ENCODE data around the gene KISS1.

KISS1 gene

DNA sequence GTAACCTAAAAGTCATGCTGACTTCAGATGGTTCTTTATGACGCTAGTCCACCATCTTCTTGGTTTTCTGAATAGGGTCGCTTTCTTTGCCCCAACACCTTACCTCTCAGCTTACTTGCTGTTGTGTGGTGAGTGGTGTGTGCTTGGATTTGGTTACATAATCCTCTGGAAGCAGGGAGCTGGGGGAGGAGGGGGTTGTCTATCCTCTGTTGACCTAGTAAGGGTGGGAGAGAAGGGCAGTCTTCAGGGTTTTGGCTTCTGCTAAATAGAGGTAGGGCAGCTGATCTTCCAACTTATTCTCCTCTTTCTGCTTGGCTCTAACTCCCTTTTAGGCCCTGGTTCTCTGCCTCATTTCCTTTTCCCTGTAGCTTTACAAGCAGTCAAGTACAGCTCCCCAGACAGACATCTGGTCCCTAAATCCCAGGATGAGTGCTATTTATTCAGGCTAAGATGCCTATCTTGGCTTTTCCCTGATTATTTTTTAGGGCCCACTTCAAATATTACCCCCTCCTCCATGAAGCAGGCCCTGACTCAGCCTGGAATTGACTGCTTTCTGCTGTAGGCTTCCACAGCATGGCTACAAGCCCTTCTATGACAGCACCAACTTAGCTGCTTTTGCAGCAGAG lies 23.8 kb downstream of the KISS1 start:
- Mint-ChIP-seq H3K9me3 (peaks cover 39% of the 10 kb centered on the region), H3K36me3 (ENCODE audit: low read depth) (no peaks in the 10 kb centered on the region), H3K27me3 (ENCODE audit: low read depth, poor library complexity) (peaks cover 40% of the 10 kb centered on the region), H3K4me1 (peaks cover 13% of the 10 kb centered on the region), H3K27ac (no peak overlapping the region), H3K4me3 (no peak overlapping the region)
- TF ChIP-seq, protein P1, sequence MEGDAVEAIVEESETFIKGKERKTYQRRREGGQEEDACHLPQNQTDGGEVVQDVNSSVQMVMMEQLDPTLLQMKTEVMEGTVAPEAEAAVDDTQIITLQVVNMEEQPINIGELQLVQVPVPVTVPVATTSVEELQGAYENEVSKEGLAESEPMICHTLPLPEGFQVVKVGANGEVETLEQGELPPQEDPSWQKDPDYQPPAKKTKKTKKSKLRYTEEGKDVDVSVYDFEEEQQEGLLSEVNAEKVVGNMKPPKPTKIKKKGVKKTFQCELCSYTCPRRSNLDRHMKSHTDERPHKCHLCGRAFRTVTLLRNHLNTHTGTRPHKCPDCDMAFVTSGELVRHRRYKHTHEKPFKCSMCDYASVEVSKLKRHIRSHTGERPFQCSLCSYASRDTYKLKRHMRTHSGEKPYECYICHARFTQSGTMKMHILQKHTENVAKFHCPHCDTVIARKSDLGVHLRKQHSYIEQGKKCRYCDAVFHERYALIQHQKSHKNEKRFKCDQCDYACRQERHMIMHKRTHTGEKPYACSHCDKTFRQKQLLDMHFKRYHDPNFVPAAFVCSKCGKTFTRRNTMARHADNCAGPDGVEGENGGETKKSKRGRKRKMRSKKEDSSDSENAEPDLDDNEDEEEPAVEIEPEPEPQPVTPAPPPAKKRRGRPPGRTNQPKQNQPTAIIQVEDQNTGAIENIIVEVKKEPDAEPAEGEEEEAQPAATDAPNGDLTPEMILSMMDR (IDR thresholded peaks at IDR 0.05) = no peak
- no peak for DNase-seq

DNA sequence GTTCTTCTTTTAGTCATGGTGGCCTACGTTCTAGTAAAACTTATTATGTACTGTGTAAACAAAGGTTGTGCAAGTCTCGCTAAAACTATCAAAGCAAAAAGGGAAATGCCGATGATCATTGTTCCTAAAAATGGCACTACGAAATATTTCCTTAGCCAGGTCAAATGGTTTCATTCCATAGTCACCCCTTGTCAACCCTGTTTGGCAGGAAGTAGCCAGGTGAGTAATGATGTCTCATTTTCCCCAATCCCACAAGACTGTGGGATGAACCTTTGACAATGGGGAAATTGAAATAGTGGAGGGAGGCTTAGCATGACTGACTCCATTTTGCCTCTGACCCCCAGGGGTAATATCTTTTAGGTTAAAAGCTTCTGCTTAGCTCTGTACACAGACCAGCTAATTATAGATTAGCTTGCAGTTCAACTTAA lies 24.5 kb downstream of the KISS1 start:
- H3K4me1 Mint-ChIP-seq = peaks cover 13% of the 10 kb centered on the region
- no peak overlapping the region for H3K27ac Mint-ChIP-seq
- DNase-seq = no peak
- TF ChIP-seq, protein P1 (IDR thresholded peaks at IDR 0.05) = no peak
- no peaks in the 10 kb centered on the region for H3K36me3 Mint-ChIP-seq (ENCODE audit: low read depth)
- no peak overlapping the region for H3K4me3 Mint-ChIP-seq
- peaks cover 43% of the 10 kb centered on the region for H3K27me3 Mint-ChIP-seq (ENCODE audit: low read depth, poor library complexity)
- peaks cover 39% of the 10 kb centered on the region for H3K9me3 Mint-ChIP-seq

DNA sequence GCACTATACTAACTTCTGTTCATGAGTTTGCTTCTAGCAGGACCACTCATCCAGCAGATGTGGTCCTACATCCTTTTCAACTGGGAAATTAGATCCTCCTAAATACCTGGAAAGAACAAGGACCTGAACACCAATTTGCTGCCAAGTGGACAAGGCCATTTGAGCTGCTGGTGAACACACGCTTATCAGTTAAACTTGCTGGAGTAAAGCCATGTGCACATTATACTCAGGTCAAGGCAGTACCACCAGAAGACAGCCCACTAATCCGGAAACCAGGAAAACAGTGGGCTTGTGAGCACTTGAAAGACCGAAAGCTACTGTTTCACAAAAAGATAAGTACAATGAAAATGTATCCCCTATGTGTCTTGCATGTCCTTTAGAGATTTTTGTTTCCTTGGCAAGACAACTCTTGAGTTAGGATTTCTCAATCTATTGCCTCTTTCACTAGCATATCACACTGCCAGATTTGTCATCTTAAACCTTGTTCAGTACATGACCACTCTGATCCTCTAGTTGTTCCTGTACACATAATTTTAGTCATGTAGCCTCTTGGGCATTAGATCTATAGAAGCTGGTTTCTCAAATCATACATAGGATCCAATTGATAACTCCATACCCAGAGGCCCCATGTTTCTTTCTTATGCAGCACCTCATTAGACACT lies 25.7 kb downstream of the KISS1 start:
- no peak for DNase-seq
- peaks cover 54% of the 10 kb centered on the region for H3K27me3 Mint-ChIP-seq (ENCODE audit: low read depth, poor library complexity)
- no peaks in the 10 kb centered on the region for H3K36me3 Mint-ChIP-seq (ENCODE audit: low read depth)
- H3K9me3 Mint-ChIP-seq = peaks cover 39% of the 10 kb centered on the region
- H3K4me3 Mint-ChIP-seq = no peak overlapping the region
- no peak overlapping the region for H3K27ac Mint-ChIP-seq
- TF ChIP-seq, protein P1 (IDR thresholded peaks at IDR 0.05) = no peak
- peaks cover 23% of the 10 kb centered on the region for H3K4me1 Mint-ChIP-seq

DNA sequence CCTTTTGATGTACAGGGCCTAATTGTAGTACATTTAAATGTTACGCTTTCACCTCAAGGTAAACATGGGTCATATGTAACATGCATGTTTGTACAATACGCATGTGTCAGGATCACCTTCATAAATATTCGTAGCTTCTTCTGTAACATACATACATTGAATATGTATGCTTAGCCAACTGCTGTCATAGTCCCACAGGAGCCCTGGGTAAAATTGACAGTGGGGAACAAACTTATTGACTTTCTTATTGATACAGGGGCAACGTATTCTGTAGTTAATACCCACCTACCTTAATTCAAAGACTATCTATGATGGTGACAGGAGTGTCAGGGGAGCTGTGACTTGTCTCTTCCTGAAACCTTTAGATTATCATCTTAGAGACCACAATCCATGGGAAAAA lies 26.4 kb downstream of the KISS1 start:
- Mint-ChIP-seq H3K27me3 (ENCODE audit: low read depth, poor library complexity) (peaks cover 58% of the 10 kb centered on the region), H3K9me3 (peaks cover 39% of the 10 kb centered on the region), H3K27ac (no peak overlapping the region), H3K4me3 (no peak overlapping the region), H3K4me1 (peaks cover 23% of the 10 kb centered on the region), H3K36me3 (ENCODE audit: low read depth) (no peaks in the 10 kb centered on the region)
- TF ChIP-seq, protein P1 (IDR thresholded peaks at IDR 0.05) = no peak
- no peak for DNase-seq

DNA sequence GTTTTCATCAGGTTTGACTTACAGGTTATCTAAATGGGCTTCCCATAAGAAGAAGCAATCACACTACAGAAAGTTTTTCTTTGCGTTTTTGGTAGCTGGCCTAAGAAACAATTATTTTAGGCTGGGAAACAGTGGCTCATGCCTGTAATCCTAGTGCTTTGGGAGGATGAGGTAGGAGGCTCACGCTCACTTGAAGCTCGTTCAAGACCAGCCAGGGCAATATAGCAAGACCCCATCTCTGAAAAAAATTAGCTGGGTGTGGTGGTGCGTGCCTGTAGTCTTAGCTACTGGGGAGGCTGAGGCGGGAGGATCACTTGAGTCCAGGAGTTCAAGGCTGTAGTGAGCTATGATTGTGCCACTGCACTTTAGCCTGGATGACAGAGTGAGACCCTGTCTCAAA lies 28.6 kb downstream of the KISS1 start:
- H3K27ac Mint-ChIP-seq = no peak overlapping the region

More for the DNA sequence above, 28.6 kb downstream of the KISS1 start:
- Mint-ChIP-seq H3K4me3 (no peak overlapping the region), H3K36me3 (ENCODE audit: low read depth) (no peaks in the 10 kb centered on the region), H3K9me3 (peaks cover 39% of the 10 kb centered on the region), H3K27me3 (ENCODE audit: low read depth, poor library complexity) (peaks cover 51% of the 10 kb centered on the region), H3K4me1 (peaks cover 22% of the 10 kb centered on the region)
- DNase-seq = no peak
- TF ChIP-seq, protein P1 (IDR thresholded peaks at IDR 0.05) = no peak
